GM12892 (cell line): ENCODE results near the gene NAV1. TPM values are rescaled to one million over a fixed set of nuclear protein-coding genes. Genes with fewer than 3 reads are reported as not detected.
"Not testable (repeated sequence)": the region's sequence is repeated elsewhere in the genome, so short reads cannot be mapped to it uniquely, and the experiment has no call there.

Source experiments
- DNase-seq: peaks from one replicate; pipeline ENCODE4 v3.0.0; 2011; ENCODE audit not compliant: insufficient read length
- FAIRE-seq: peaks from 2 replicates; lab custom pipeline; 2011; peaks lifted over from hg19 to GRCh38; lab: Jason Lieb, UNC
- POLR2A ChIP-seq: IDR thresholded peaks from 2 replicates; pipeline ENCODE4 v1.6.1; 2011; ENCODE audit warnings: low read depth, low read length, control low read depth
- POLR2AphosphoS5 ChIP-seq: IDR thresholded peaks from 2 replicates; pipeline ENCODE4 v1.6.1; 2011; ENCODE audit warnings: low read depth, low read length, control low read depth
- TAF1 ChIP-seq: IDR thresholded peaks from 2 replicates; pipeline ENCODE4 v1.6.1; 2011; ENCODE audit warnings: low read depth, mild to moderate bottlenecking, control low read depth, low read length, borderline replicate concordance
- polyA plus RNA-seq: library from polyadenylated mRNA; unstranded; fragments of >200 nt; gene quantifications from one replicate; pipeline ENCODE4 v1.2.1, GENCODE V29; 2012; ENCODE audit warnings: missing spikeins, inconsistent platforms; ENCODE audit not compliant: missing spikeins

NAV1 gene
- 0.61 TPM for polyA plus RNA-seq

DNA sequence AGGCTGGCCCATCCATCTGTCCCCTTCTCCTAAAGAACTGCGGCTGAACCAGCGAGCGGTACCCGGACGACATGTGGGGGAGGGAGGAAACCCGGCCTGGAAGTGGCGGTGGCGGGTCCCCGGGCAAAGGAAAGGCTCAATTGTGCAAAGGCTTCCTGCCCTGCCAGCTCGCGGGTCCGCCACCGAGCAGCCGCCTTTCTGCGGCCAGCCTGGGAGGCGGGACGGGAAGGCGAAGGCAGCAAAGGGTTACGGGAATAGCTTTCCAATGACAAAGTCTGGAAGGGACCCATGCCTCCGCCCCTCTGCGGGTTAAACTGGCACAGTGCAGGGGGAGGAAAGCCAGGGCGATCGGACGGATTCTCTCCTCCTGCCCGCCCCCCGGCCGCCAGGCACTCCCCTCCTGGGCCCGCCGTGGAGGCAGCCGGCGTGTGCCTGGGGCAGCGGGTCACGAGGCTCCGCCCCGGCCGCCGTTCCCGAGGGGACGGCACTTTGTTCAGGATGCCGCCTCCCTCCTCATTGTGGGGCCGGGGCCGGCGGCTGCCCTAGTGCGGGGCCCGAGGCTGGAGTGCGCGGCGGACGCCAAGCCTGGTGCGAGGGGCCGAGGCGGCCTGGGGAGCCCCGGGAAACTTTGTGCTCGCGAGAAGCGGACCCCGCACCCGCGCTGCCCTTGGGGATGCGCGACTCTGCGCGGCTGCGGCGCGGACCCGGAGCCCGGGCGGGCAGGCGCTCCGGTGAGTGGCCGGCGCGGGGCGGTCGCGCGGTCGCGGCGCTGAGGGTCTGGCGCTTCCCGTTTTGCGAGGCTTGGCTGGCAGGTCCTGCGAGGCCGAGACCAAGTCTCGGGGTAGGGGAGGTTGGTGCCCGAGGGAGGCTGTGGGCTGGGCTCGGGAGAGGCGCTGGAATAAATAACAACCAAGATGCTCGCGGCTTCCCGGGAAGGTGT, at the start of gene NAV1:
Gene NAV1, plus strand, starts transcription at position 516 of the 940 bp plus-strand sequence. CDS start 83,758 bp downstream, outside the sequence.
- no peak for TF ChIP-seq POLR2AphosphoS5
- no peak for TF ChIP-seq POLR2A
- TF ChIP-seq TAF1 = no peak
- FAIRE-seq (no peak), DNase-seq (no peak)

- no peak for FAIRE-seq
- DNase-seq = no peak
- TF ChIP-seq POLR2AphosphoS5 (no peak), POLR2A (no peak), TAF1 (no peak)
Observed at GRCh38 chr1:201489643-201490261, 49.2 kb upstream of the NAV1 start.

GRCh38 chr1:201490708-201491131, 48.2 kb upstream of the NAV1 start:
- no peak for FAIRE-seq
- no peak for TF ChIP-seq POLR2A
- no peak for TF ChIP-seq POLR2AphosphoS5
- TF ChIP-seq TAF1 = no peak

GRCh38 chr1:201491896-201492511, 46.9 kb upstream of the NAV1 start:
- FAIRE-seq = no peak
- DNase-seq = no peak
- TF ChIP-seq POLR2AphosphoS5 = no peak
- no peak for TF ChIP-seq TAF1
- TF ChIP-seq POLR2A = no peak

More at GRCh38 chr1:201490708-201491131, 48.2 kb upstream of the NAV1 start:
- DNase-seq = no peak

DNA sequence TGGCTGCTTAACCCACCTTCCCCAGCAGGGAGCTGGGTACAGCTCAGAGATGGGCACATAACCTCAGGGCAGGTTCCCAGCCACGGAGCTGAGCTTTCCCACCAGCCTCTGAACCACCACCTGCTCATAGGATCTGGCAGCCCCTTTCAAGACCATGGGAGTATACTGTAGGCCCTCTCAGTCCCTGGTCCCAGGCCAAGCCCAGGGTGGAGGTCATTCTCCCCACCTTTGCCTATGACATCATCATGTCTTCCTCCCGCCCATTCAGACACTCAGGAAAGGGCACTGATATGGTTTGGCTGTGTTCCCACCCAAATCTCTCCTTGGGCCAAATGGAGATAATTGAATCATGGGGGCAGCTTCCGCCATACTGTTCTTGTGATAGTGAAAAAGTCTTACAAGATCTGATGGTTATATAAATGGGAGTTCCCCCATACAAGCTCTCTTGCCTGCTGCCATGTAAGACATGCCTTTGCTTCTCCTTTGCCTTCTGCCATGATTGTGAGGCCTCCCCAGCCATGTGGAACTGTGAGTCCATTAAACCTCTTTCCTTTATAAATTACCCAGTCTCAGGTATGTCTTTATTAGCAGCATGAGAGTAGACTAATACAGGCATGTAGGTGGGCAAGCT, 45.8 kb upstream of the NAV1 start:
- not testable (repeated sequence) for DNase-seq, FAIRE-seq

DNA sequence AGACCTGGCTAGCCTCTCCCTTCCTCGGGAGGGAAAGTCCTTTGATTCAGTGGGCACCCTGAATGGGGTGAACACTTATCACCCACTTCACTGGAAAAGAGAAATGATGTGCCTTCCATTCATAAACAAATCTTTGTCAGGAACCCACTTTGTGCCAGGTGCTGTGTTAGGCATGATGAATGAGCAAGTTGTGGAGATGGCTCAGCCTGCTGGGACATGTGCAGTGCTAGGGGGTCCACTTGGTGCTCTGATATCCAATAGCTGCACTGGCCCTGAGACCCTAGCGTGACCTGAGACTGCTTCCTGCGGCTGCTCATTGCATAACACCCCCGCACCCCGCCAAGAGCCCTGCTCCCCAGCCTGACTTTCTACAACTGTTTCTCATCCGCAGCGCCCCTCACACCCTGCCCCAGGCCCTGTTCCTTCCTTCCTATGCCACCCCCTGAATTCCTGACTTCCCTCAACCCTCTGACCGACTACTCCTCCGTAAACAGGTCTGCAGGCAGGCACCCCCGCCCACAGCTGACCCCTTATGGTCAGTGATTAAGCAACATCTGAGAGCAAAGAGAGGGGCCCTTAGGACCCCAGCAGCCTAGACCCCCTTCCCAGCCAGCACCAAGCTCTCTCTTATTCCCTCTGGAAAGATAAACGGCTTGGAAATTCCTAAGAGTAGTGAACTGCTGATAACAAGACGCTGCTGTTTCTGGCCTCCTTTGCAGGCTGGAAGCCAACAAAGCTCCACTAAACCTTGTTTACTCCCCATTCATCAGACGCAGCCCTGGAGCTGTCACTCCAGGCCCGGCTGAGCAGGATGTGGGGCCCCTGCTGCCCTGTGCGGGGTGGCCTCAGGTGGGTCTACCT, 44.9 kb upstream of the NAV1 start:
- no peak for FAIRE-seq

GRCh38 chr1:201495551-201496295, 43.2 kb upstream of the NAV1 start:
- TF ChIP-seq TAF1 = no peak
- TF ChIP-seq POLR2AphosphoS5 = no peak
- TF ChIP-seq POLR2A = no peak
- no peak for FAIRE-seq
- DNase-seq = no peak

More for the DNA sequence above, 44.9 kb upstream of the NAV1 start:
- no peak for DNase-seq
- TF ChIP-seq POLR2A (no peak), TAF1 (no peak), POLR2AphosphoS5 (no peak)

DNA sequence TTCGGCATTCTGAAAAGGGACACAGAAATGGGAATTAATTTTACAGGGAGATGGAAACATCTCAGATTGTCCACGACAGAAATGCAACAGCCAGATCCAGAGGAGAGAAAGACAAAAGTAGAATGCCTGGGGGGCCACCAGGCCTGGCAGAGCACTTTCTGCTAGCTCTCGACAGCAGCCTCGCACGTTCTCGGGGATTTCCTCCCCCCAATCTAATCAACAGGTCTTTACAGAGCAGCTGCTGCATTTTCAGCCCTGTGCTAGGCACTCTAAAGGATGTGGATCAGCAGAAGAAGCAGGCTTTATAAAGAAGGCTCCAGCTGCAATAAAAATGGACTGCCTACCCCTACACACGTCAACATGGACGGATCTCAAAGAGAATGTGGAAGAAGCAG, 42.6 kb upstream of the NAV1 start:
- DNase-seq = no peak

DNA sequence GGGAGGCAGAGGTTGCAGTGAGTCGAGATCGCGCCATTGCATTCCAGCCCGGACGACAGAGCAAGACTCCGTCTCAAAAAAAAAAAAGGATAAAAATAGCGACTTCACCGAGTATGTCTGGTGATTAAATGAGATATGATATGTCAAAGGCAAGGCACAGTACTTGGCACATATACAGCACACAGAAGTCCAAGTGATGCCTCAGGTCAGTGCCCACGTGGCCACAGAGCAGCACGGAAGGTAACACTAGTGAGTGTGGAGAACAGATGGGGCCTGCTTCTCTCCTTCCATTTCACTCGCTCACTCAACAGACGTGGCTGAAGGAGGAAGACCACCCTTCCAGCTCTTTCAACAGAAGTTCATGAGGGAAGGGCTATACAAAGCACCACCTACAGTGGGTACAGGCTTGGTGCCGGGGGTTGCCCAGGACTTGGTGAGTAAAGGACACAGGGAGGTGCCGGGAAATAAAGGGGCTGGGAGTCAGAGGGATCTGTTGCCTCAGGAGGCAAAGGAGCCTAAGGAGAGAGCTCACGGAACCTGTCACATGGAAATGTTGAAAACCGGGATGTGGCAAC, 40.9 kb upstream of the NAV1 start:
- FAIRE-seq (no peak), DNase-seq (no peak)
- TF ChIP-seq TAF1 (no peak), POLR2AphosphoS5 (no peak), POLR2A (no peak)

More for the DNA sequence above, 42.6 kb upstream of the NAV1 start:
- no peak for TF ChIP-seq TAF1
- no peak for FAIRE-seq
